Mucosa of descending colon (tissue), 3 donors: ENCODE measurements around the gene TIGD3. TPM values are rescaled to one million over a fixed set of nuclear protein-coding genes. Genes with fewer than 3 reads are reported as not detected.

Experiments
- ATAC-seq: fragments of 200-7000 bp; cut with Tn5 transposase; one replicate; pipeline ENCODE4 v1.9.1; 2020; ENCODE audit warnings: mild to moderate bottlenecking, moderate library complexity
- DNase-seq, 3 donors: peaks; one replicate each; pipeline ENCODE4 v3.0.0-alpha.2; 2020
- H3K36me3 ChIP-seq: fragments of 200-600 bp; one replicate; pipeline ENCODE4 v1.8.0; 2021; ENCODE audit warnings: low read depth, mild to moderate bottlenecking
- H3K4me1 ChIP-seq: fragments of 200-600 bp; one replicate; pipeline ENCODE4 v1.8.0; 2021; ENCODE audit warnings: low read depth, mild to moderate bottlenecking
- H3K4me3 ChIP-seq: fragments of 200-600 bp; one replicate; pipeline ENCODE4 v1.8.0; 2021; ENCODE audit warnings: mild to moderate bottlenecking
- H3K9me3 ChIP-seq: fragments of 200-600 bp; one replicate; pipeline ENCODE4 v1.8.0; 2021; ENCODE audit warnings: mild to moderate bottlenecking
- intact Hi-C, 2 donors: fragments of 100-400 bp; cut with DNase I in 1 of 2; cut with micrococcal nuclease in 1 of 2; formaldehyde crosslinking; loops; one replicate each; pipeline versions ENCODE4 v1.11.0 to v1.11.1; 2022; cut with DNase I, micrococcal nuclease
- total RNA-seq, 3 donors: library from RNA; stranded (reverse); fragmentation: NEBNext Ultra II Directional in 2 of 3; extraction: Animal tissue kit (Norgen Biotek cat#: 25700) in 2 of 3; gene quantifications; one replicate each; pipeline versions ENCODE4 v1.2.1 to v1.2.4, GENCODE V29; 2021 to 2023
- TF ChIP-seq, protein P1 (sequence below): fragments of 200-600 bp; IDR thresholded peaks from one replicate; pipeline ENCODE4 v1.8.0; 2022; ENCODE audit warnings: antibody characterized with exemption, mild to moderate bottlenecking
- donor health status: DM: no; HTN: no; CAD: no; lungs with moderate emphysema.
- donor health status: DM: no; HTN: no; CAD: no.
- donor health status: DM: no; HTN: yes; CAD: no.

The TIGD3 gene
- total RNA-seq, 3 donors from 2014 or later: 0.14 to 0.53 TPM; not detected in 1

DNA sequence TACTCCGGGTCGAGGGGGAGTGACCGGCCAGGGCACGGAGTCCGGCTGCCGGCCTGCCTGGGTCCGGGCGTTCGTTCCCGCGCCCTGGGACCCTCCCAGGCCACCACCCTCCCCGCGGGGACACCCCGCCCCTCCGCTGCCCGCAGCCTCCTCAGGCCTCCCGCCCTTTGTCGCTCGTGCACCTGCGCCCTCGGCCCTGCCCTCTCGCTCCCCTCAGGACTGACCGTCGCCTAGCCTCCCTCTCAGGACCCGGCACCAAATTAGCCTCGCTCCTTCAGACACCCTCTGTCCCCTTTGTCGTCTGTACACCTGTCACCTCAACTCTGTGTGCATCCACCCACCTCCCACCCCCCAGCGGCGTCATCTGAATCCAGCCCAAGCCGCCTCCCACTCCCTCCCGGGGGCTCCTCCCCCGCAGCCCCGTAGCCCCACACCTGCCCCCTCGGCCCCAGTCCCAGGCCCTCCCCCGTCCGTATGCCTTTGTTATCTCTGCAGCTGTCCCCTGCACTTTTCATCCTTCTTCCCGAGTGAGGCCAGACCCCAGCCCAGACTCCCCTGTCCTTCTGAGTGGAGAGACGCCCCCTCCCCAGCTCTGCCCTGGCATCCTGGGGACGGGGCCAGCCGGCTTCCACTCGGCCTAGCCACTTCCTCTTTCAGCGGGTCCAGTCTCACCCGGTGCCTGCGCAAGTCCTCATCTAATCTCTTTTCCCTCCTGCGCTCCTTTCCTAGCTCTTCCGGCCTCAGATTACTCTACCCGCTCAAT is 643 bp downstream of the TIGD3 start:
- peak overlapping the region; percentile 27 for H3K4me3 ChIP-seq
- ATAC-seq (peak; percentile 44), DNase-seq (peak; percentile 52 to 76 (median 69))
- intact Hi-C loops: no loop called here
- H3K4me1 ChIP-seq: peaks cover 11% of the 10 kb centered on the region
- H3K36me3 ChIP-seq: peaks cover 7% of the 10 kb centered on the region
- H3K9me3 ChIP-seq: no peaks in the 10 kb centered on the region
- TF ChIP-seq, protein P1, sequence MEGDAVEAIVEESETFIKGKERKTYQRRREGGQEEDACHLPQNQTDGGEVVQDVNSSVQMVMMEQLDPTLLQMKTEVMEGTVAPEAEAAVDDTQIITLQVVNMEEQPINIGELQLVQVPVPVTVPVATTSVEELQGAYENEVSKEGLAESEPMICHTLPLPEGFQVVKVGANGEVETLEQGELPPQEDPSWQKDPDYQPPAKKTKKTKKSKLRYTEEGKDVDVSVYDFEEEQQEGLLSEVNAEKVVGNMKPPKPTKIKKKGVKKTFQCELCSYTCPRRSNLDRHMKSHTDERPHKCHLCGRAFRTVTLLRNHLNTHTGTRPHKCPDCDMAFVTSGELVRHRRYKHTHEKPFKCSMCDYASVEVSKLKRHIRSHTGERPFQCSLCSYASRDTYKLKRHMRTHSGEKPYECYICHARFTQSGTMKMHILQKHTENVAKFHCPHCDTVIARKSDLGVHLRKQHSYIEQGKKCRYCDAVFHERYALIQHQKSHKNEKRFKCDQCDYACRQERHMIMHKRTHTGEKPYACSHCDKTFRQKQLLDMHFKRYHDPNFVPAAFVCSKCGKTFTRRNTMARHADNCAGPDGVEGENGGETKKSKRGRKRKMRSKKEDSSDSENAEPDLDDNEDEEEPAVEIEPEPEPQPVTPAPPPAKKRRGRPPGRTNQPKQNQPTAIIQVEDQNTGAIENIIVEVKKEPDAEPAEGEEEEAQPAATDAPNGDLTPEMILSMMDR: no peak

DNA sequence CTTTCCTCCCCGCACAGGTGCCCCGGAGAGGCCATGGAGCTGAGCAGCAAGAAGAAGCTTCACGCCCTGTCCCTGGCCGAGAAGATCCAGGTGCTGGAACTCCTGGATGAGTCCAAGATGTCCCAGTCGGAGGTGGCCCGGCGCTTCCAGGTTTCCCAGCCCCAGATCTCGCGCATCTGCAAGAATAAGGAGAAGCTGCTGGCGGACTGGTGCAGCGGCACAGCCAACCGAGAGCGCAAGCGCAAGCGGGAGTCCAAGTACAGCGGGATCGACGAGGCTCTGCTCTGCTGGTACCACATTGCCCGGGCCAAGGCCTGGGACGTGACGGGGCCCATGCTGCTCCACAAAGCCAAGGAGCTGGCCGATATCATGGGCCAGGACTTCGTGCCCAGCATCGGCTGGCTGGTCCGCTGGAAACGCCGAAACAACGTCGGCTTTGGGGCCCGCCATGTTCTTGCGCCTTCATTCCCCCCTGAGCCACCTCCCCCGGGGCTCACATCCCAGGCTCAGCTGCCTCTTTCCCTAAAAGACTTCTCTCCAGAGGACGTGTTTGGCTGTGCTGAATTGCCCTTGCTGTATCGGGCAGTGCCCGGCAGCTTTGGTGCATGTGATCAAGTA is 1.3 kb downstream of the TIGD3 start:
- H3K36me3 ChIP-seq: peaks cover 7% of the 10 kb centered on the region
- peak; percentile 33 to 72 (median 65) for DNase-seq
- no peaks in the 10 kb centered on the region for H3K9me3 ChIP-seq
- intact Hi-C loops: no loop called here
- no peak for ATAC-seq
- H3K4me1 ChIP-seq: peaks cover 11% of the 10 kb centered on the region
- no peak overlapping the region for H3K4me3 ChIP-seq
- TF ChIP-seq, protein P1: no peak

DNA sequence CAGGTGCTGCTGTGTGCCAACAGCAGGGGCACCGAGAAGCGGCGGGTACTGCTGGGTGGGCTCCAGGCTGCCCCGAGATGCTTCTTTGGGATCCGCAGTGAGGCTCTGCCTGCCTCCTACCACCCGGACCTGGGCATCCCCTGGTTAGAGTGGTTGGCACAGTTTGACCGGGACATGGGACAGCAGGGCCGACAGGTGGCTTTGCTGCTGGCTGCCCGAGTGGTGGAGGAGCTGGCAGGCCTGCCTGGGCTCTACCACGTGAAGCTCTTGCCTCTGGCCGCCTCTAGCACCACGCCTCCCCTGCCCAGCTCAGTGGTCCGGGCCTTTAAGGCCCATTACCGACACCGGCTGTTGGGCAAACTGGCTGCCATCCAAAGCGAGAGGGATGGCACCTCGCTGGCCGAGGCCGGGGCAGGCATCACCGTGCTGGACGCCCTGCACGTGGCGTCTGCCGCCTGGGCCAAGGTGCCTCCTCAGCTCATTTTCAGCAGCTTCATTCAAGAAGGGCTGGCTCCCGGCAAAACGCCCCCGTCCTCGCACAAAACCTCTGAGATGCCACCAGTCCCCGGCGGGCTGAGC is 1.9 kb downstream of the TIGD3 start:
- Histone ChIP-seq H3K4me1 (peaks cover 11% of the 10 kb centered on the region), H3K36me3 (peaks cover 4% of the 10 kb centered on the region), H3K4me3 (no peak overlapping the region), H3K9me3 (no peaks in the 10 kb centered on the region)
- ATAC-seq (no peak), DNase-seq (peak in 1 of 3 donors; percentile 56)
- intact Hi-C loops: no loop called here
- TF ChIP-seq, protein P1: no peak

DNA sequence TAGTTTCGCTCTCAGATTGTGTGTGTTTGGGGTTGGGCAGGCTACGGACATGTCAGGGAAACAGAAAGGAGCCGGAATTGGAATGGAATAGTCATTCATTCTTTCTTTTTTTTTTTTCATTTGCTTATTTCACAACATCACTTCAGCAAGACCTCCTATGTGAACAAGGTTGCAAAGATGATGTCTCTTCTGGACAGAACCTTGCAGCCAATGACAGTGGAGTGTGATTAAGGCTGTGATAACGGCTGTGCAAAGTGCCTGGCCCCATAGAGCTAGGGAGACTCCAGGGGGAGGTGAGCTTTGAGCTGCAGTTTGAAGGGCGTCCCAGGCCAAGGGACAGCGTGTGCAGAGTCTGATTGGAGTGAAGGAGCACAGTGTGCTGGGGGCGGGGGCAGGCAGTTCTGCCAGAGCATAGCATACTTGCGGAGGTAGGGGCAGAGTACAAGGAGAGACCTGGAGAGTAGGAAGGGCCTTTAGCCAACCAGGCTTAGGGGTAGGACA is 3.4 kb downstream of the TIGD3 start:
- Histone ChIP-seq H3K4me3 (no peak overlapping the region), H3K36me3 (no peaks in the 10 kb centered on the region), H3K9me3 (no peaks in the 10 kb centered on the region), H3K4me1 (peaks cover 11% of the 10 kb centered on the region)
- peak; percentile 2 for ATAC-seq
- TF ChIP-seq, protein P1: no peak
- peak in 1 of 3 donors; percentile 50 for DNase-seq
- intact Hi-C loops: no loop called here

DNA sequence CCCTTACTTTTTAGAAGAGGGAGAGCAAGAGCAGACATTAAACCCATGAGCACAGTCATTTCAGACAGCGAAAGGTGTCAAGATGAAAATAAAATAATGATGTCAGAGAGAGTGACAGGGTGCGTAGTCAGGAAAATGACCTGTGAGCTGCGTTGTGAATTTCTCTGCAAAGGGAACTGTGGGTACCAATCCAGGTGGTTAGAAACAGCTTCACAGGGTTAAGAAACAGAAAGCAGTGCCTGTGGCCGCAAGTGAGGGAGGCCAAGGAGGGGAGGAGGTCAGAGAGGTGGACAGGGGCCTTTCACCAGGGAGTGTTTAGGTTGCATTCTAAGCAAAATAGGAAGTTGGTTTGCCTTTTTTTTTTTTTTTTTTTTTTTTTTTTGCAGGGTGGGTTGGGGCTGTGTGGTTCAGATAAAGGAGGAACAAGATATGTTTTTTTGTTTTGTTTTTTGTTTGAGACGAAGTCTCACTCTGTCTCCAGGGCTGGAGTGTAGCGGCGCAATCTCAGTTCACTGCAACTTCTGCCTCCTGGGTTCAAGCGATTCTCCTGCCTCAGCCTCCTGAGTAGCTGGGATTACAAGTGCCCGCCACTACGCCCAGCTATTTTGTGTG is 7.9 kb downstream of the TIGD3 start:
- H3K9me3 ChIP-seq: no peaks in the 10 kb centered on the region
- intact Hi-C loops: no loop called here
- no peaks in the 10 kb centered on the region for H3K36me3 ChIP-seq
- no peak overlapping the region for H3K4me3 ChIP-seq
- no peaks in the 10 kb centered on the region for H3K4me1 ChIP-seq
- ATAC-seq (peak; percentile 7), DNase-seq (peak in 2 of 3 donors; percentile 19 to 42)
- TF ChIP-seq, protein P1: no peak
